Subcutaneous abdominal adipose tissue (tissue), 5 donors: ENCODE results near the gene SP3.
A peak's percentile ranks its signal among the peaks of the same experiment; 100 is the strongest.

Experiments used
- H3K27ac ChIP-seq: one replicate; pipeline ENCODE4 v1.7.0; 2013; ENCODE audit warnings: low read depth, mild to moderate bottlenecking, inconsistent platforms, low read length, moderate library complexity
- H3K27me3 ChIP-seq, 5 donors: one replicate each; pipeline ENCODE4 v1.7.0; 2013; ENCODE audit warnings: low read length in 5 of 5, inconsistent platforms in 1 of 5; ENCODE audit not compliant: control insufficient read depth in 5 of 5, insufficient read depth in 4 of 5
- H3K36me3 ChIP-seq, 5 donors: one replicate each; pipeline ENCODE4 v1.7.0; 2013; ENCODE audit warnings: low read length in 5 of 5; ENCODE audit not compliant: control insufficient read depth in 5 of 5, insufficient read depth in 5 of 5
- H3K4me1 ChIP-seq, 5 donors: one replicate each; pipeline ENCODE4 v1.7.0; 2013; ENCODE audit warnings: low read length in 5 of 5, mild to moderate bottlenecking in 3 of 5, moderate library complexity in 1 of 5; ENCODE audit not compliant: control insufficient read depth in 5 of 5, insufficient read depth in 5 of 5
- H3K4me3 ChIP-seq, 5 donors: one replicate each; pipeline ENCODE4 v1.7.0; 2013; ENCODE audit warnings: low read length in 5 of 5, low read depth in 1 of 5
- H3K9ac ChIP-seq, 5 donors: one replicate each; pipeline ENCODE4 v1.7.0; 2013; ENCODE audit warnings: low read length in 5 of 5, mild to moderate bottlenecking in 4 of 5, moderate library complexity in 3 of 5
- H3K9me3 ChIP-seq, 5 donors: one replicate each; pipeline ENCODE4 v1.7.0; 2013; ENCODE audit warnings: low read length in 5 of 5; ENCODE audit not compliant: control insufficient read depth in 5 of 5
- donor health status: healthy.
- donor health status: healthy.
- donor health status: healthy.
- donor health status: healthy.
- donor health status: healthy.

The SP3 gene

DNA sequence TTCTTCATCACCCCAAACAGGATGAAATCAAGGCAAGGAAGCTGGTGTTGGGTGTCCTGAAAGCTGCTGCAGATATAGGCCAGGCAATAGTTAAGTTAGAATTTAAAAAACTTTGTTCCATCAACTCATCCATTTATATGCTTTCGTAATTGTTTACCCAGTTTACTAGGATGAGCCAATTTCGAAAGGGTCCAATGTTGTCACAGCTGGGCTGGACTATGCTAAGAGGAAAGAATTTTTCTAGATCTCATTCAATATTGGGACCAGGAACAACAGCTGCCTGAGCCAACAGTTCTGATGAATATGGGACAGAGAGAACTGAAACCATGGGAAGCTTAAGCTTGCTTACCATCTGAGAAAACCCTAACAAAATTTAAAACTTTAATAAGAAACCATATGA is 21.6 kb upstream of the SP3 start:
- Histone ChIP-seq H3K9me3 (no peaks in the 10 kb centered on the region), H3K9ac (peak overlapping the region in 1 of 5 donors; percentile 37), H3K36me3 (no peaks in the 10 kb centered on the region), H3K4me1 (peaks cover 15 to 86% (median 76%) of the 10 kb centered on the region in 5 donors), H3K4me3 (no peak overlapping the region), H3K27ac (peak overlapping the region; percentile 85), H3K27me3 (no peaks in the 10 kb centered on the region)

DNA sequence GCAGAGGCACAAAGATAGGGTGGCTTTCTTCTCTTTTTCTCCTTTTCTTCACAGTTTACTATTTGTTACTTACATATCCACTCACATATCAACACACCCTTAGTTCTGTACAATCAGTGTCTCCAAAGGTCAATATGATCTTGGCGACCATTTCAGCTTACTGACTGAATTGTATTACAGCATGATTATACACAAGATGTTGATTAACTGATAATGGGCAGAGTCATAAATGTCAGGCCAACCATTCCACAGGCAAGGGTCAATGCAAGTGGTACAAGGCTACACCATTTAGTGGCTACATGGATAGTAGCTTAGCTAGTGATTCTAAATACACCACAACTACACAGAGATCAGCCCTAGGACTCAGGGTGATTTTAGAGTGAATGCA is 20.4 kb upstream of the SP3 start:
- peak overlapping the region; percentile 85 for H3K27ac ChIP-seq
- no peaks in the 10 kb centered on the region for H3K9me3 ChIP-seq
- H3K36me3 ChIP-seq = no peaks in the 10 kb centered on the region
- no peak overlapping the region for H3K9ac ChIP-seq
- H3K27me3 ChIP-seq = no peaks in the 10 kb centered on the region
- H3K4me3 ChIP-seq = no peak overlapping the region
- peaks cover 10 to 74% (median 64%) of the 10 kb centered on the region in 5 donors for H3K4me1 ChIP-seq

DNA sequence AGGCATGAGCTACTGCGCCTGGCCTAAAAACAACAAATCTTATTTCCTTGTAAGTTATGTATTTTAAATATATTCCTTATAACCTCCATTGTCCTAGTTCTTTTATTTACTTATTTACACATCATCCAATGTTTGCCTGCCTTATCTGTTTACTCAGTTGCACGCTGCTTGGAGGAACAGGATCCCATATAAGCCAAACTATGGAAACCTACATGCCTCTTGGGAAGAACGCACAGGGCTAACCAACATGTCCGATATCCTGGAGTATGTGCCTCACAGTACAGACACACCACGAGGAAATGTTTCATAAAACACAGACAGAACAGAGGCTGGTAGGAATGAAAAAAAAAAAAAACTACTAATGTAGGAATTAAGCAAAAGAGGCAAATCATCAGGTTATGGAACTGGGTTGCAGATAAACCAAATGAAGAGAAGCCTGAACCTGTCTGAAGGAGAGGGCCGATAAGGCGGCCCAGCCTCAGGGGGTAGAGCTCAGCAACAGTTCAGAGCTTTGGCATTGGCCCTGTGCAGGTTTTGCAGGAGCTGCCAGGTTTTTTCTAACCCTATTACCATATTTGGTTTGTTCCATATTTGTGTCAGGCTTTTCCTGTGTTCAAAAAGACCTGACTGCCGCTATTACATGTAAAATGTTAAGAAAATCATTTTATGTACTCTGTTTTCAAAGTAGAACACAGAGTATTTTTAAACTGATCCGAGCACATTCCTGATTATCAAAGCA is 19.9 kb upstream of the SP3 start:
- Histone ChIP-seq H3K27ac (peak overlapping the region; percentile 85), H3K9ac (no peak overlapping the region), H3K4me3 (no peak overlapping the region)

DNA sequence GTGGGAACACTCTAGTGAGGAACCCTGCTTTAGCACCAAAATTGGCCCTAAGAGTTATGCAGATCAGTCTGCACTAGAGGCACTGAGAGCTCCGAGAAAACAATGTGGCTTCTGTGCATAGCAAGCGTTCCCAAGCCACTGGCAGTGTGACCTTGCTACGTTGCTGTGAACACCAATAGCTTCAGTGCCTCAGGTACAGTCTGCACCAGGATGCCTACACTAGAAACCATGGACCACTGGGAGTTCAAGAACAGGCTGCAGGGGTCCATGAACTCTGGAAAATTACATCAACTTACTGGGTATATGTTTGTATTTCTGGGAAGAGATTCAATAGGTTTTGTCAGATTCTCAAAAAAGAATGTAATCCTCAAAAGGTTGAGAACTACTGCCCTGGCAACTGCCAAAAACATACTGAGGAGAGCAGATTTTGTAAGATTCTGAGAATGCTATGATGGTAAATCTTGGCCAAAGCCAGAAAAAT is 18.3 kb upstream of the SP3 start:
- no peak overlapping the region for H3K9ac ChIP-seq
- no peaks in the 10 kb centered on the region for H3K27me3 ChIP-seq
- H3K4me3 ChIP-seq = no peak overlapping the region
- H3K9me3 ChIP-seq = no peaks in the 10 kb centered on the region
- no peak overlapping the region for H3K27ac ChIP-seq
- H3K36me3 ChIP-seq = no peaks in the 10 kb centered on the region
- H3K4me1 ChIP-seq = peaks cover 5 to 60% (median 42%) of the 10 kb centered on the region in 5 donors

More for the DNA sequence above, 19.9 kb upstream of the SP3 start:
- H3K4me1 ChIP-seq = peaks cover 7 to 70% (median 58%) of the 10 kb centered on the region in 5 donors
- H3K27me3 ChIP-seq = no peaks in the 10 kb centered on the region
- H3K36me3 ChIP-seq = no peaks in the 10 kb centered on the region
- no peaks in the 10 kb centered on the region for H3K9me3 ChIP-seq

DNA sequence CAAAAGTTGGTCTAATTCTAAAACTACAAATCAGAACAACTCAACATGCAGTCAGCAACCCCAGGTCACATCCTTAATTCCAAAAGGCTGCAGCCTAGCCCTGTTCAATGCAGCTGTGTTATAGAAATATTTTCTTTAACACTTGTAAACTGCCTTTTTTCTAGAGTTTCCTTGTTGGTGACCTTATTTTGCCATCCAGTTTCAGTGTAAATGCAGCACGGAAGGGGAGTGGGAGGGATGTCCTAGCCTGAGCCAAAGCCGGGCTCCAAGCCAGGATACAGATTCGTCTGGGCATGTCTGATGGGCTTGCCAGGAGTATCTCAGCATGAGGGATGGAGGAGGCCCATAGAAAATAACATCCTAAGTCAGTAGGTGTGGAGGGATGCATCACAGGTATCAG is 17.7 kb upstream of the SP3 start:
- no peak overlapping the region for H3K9ac ChIP-seq

DNA sequence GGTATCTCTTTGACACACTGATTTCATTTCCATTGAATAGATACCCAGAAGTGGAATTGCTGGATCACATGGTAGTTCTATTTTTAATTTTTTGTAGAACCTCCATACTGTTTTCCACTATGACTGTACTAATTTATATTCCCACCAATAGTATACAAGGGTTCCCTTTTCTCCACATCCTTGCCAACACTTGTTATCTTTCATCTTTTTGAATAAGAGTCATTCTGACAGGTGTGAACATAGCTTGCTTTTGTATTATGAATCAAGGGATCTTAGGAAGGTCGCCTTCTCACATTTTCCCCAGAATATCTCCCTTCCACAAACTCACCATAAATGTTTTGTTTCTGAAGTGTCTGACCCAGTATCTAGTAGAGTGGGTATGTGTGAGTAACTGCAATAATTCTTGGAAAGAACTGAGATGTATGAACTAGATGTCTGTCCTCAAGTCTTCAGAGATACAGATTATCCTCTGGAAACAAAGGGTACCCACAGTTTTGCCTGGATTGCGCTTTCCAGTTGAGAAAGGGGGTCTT is 17.1 kb upstream of the SP3 start:
- no peak overlapping the region for H3K27ac ChIP-seq
- no peak overlapping the region for H3K4me3 ChIP-seq
- no peaks in the 10 kb centered on the region for H3K36me3 ChIP-seq
- H3K4me1 ChIP-seq = peaks cover 5 to 50% (median 38%) of the 10 kb centered on the region in 5 donors
- no peak overlapping the region for H3K9ac ChIP-seq
- no peaks in the 10 kb centered on the region for H3K27me3 ChIP-seq
- no peaks in the 10 kb centered on the region for H3K9me3 ChIP-seq

More for the DNA sequence above, 17.7 kb upstream of the SP3 start:
- Histone ChIP-seq H3K9me3 (no peaks in the 10 kb centered on the region), H3K27ac (no peak overlapping the region), H3K4me1 (peaks cover 5 to 55% (median 40%) of the 10 kb centered on the region in 5 donors), H3K4me3 (no peak overlapping the region), H3K36me3 (no peaks in the 10 kb centered on the region), H3K27me3 (no peaks in the 10 kb centered on the region)

DNA sequence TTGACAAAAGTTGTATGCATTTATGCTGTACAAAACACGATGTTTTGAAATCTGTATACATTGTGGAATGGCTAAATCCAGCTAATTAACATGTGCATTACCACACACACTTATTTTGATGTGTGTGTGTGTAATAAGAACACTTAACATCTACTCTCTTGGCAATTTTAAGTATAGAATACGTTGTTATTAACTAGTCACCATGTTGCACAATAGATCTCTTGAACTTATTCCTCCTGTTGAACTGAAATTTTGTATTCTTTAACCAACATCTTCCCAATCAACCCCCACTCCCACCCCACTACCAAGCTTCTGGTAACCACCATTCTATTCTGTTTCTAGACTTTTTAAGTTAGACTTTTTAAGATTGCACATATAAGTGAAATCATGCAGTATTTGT is 16.3 kb upstream of the SP3 start:
- peaks cover 5 to 43% (median 33%) of the 10 kb centered on the region in 5 donors for H3K4me1 ChIP-seq
- H3K27ac ChIP-seq = no peak overlapping the region
- H3K36me3 ChIP-seq = no peaks in the 10 kb centered on the region
- no peaks in the 10 kb centered on the region for H3K9me3 ChIP-seq
- H3K9ac ChIP-seq = no peak overlapping the region
- H3K27me3 ChIP-seq = no peaks in the 10 kb centered on the region
- no peak overlapping the region for H3K4me3 ChIP-seq

DNA sequence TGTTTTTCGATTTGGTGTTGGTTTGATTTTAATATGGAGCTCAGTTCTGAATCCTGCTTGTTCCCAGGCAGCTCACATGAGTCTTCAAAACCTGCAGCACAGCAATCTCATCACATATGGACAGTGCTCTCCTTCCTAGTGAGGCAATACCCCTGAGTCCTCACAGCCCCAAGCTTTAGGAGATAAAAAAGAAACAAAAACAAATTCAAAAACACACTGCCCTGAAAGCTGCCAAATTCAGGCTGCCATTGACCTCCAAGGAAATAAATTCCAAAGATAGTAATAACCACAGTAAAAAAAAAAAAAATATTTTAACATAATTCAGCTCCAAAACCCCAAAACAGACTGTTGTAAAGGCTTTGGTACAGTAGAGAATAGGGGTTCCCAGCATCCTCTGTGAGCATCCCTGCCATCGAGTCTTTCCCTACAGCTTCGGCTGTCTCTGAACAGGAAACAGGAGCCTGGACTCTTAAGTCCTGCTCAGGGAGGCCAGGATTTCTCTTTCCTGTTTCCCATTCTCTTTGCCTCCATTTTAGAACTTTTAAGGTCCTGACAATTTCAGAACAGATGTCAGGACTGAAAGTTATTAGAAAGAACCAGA is 14.7 kb upstream of the SP3 start:
- H3K36me3 ChIP-seq = no peaks in the 10 kb centered on the region
- H3K9ac ChIP-seq = no peak overlapping the region
- no peaks in the 10 kb centered on the region for H3K9me3 ChIP-seq
- no peak overlapping the region for H3K27ac ChIP-seq
- no peaks in the 10 kb centered on the region for H3K27me3 ChIP-seq
- no peak overlapping the region for H3K4me3 ChIP-seq
- peaks cover 2 to 26% (median 17%) of the 10 kb centered on the region in 5 donors for H3K4me1 ChIP-seq

DNA sequence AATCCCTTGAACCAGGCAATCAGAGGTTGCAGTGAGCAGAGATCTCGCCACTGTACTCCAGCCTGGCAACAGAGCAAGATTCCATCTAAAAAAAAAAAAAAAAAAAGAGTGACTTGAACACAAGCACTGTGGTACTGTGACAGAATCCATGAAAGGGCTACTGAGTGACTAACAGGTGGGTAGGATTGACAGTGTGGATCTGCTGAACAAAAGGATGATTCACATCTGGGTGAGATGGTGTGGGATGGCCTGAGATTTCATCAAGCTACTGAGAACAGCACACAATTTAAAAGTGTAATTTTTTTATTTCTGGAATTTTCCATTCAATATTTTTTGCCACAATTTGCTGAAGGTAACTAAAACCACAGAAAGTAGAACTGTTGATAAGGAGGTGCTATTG is 13.3 kb upstream of the SP3 start:
- Histone ChIP-seq H3K4me3 (no peak overlapping the region), H3K27ac (no peak overlapping the region)

DNA sequence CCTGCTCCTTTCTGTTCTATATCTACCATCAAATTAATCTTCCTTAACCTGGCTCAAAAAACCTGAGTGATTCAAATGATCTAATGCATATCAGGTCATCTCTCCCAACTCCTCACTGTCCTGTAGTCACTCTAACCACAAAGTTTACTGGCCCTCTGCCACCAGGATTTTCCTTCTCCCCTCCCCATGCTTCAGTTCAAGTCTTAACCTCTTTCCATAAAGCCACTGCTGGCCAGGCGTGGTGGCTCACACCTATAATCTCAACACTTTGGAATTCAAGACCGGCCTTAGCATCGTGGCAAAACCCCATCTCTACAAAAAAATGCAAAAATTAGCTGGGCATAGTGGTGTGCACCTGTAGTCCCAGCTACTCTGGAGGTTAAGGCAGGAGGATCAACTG is 7.5 kb upstream of the SP3 start:
- no peak overlapping the region for H3K4me3 ChIP-seq
- H3K27ac ChIP-seq = no peak overlapping the region
- no peaks in the 10 kb centered on the region for H3K27me3 ChIP-seq
- H3K4me1 ChIP-seq = no peaks in the 10 kb centered on the region
- H3K9ac ChIP-seq = no peak overlapping the region
- no peaks in the 10 kb centered on the region for H3K9me3 ChIP-seq
- H3K36me3 ChIP-seq = no peaks in the 10 kb centered on the region

More for the DNA sequence above, 13.3 kb upstream of the SP3 start:
- H3K27me3 ChIP-seq = no peaks in the 10 kb centered on the region
- no peaks in the 10 kb centered on the region for H3K36me3 ChIP-seq
- H3K4me1 ChIP-seq = peaks cover 2 to 15% (median 10%) of the 10 kb centered on the region in 5 donors
- H3K9me3 ChIP-seq = no peaks in the 10 kb centered on the region
- H3K9ac ChIP-seq = no peak overlapping the region
